GM21619 (cell line): ENCODE measurements around the gene CCNY.
"Not testable (repeated sequence)": the region's sequence is repeated elsewhere in the genome, so short reads cannot be mapped to it uniquely, and the experiment has no call there.

Experiments used
- ATAC-seq: cut with Tn5 transposase; IDR thresholded peaks from one replicate; pipeline ENCODE4 v1.9.1; 2021; ENCODE audit not compliant: unreplicated experiment

CCNY gene

DNA sequence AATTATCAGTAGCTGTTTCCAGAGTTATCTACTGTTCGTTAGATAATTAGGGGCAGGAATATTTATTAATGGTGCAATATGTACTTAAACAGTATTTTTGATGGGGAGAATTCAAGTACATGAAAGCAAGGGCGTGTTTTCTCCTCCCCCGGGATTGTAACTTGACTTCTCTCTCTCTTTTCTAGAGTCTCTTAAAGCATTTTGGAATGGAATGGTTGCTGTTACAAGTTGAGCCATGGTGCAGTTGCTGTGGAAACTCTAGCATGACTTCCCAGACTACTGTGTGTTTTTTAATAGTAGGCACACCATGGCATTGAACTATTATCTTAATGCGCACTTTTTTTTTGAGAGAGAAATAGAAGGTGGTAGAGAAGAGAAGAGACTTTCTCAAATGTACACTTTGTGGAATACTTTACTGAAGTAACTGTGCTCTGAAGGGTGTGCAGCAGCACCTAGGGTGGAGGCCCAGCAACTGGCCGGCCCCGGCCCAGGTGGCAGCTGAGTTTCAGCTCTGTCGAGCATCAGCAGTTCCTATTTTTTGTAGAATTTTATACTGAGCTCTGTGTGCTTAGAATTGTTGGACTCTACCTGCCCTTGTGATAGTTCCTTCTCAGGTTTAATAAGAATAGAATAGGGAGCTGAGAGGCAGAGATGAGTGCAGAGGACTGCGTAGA is 64.4 kb downstream of the CCNY start:
- ATAC-seq: no peak

DNA sequence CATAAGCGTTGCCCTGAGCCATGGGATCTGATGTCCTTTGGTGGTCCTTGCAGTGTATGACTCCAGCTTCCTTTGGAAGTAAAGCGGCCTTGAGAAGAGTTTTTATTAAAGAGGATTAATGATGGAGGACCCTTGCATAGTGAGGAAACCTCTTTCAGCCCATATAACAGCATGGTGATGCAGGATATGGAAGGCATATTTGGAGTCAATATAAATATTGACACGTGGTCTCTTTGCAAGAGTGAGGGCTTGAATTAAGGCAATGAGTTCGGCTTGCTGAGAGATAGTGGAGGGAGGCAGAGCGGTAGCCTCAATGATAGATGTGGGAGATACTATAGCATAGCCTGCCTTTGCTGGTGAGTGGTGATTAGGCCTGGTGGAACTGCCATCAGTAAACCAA is 67.2 kb downstream of the CCNY start:
- not testable (repeated sequence) for ATAC-seq

DNA sequence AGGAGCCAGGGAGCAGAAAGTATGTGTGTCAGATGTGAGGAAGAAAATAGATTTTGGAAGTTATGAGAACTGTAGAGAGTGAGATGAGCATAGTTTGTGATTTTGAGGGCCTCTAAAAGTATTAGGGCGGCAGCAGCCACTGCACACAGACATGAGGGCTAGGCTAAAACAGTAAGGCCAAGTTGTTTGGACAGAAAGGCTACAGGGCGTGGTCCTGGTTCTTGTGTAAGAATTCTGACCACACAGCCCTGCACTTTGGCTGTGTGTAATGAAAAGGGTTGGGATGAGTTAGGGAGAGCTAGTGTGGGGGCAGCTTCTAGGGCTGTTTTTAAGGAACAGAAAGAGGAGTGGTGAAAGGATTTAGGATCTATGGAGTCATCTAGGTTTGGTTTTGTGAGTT is 67.8 kb downstream of the CCNY start:
- ATAC-seq: not testable (repeated sequence)

DNA sequence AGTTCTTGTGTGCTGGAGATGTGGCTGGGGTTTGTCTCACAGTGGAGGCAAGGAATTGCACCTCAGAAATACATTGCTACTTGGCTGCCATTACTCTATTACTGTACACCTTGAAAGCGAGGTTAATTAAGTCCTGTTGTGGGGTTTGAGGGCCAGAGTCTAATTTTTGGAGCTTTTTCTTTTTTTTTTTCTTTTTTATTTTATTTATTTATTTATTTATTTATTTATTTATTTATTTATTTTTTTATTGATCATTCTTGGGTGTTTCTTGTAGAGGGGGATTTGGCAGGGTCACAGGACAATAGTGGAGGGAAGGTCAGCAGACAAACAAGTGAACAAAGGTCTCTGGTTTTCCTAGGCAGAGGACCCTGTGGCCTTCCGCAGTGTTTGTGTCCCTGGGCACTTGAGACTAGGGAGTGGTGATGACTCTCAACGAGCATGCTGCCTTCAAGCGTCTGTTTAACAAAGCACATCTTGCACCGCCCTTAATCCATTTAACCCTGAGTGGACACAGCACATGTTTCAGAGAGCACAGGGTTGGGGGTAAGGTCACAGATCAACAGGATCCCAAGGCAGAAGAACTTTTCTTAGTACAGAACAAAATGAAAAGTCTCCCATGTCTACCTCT is 69.8 kb downstream of the CCNY start:
- not testable (repeated sequence) for ATAC-seq

DNA sequence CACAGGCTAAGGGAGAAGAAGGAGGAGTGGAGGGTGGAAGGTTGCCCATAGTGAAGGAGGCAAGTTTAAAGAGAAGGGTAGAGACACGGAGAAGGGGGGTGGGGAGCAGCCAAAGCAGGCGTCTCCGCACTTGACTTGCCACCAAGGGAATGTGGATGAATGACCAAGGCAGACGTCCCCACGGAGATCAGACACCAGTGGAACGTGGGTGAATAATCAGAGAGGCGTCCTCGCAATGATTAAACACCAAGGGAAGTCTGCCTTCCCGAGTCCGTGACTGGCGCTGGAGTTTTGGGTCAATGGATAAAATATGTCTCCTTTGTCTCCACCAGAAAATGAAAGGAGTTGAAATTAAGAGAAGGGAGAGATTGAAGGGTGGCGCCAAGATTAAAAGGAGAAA is 71.4 kb downstream of the CCNY start:
- ATAC-seq: not testable (repeated sequence)

DNA sequence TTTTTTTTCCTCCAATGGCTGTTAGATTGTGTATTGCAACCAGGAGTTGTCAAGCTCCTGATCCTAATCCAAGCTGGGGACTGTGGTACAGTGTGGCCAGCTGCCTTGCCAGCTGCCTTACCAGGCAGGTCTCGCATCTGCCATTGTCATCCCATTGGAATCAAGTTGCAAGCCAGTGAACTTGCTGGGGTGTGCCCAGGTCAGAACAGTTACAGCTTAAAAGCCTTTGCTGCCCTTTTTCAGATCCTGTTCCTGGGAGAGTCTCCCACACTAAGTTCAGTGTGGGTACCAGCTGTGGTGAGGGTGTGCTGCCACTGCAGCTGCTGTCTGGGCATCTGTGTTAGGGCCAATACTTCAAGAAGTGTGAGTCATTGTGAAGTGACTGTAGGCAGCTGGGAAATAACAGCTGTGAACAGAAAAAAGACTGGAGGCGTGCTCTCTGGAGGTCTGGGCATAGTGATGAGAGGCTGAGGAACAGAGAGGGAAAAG is 72.8 kb downstream of the CCNY start:
- no peak for ATAC-seq

DNA sequence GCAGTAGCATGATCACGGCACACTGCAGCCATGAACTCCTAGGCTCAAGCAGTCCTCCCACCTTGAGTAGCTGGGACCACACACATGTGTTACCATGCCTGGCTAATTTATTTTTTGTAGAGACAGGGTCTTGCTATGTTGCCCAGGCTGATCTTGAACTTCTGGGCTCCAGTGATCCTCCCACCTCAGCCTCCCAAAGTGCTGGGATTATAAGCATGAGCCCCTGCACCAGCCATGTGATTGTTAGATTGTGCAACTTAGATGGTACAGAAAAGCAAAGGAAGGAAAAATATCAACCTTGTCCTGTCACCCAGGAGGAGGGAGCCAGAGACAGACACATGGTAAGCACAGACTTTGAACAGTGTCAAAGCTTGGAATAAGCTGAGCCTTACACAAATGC is 73.5 kb downstream of the CCNY start:
- ATAC-seq: no peak

DNA sequence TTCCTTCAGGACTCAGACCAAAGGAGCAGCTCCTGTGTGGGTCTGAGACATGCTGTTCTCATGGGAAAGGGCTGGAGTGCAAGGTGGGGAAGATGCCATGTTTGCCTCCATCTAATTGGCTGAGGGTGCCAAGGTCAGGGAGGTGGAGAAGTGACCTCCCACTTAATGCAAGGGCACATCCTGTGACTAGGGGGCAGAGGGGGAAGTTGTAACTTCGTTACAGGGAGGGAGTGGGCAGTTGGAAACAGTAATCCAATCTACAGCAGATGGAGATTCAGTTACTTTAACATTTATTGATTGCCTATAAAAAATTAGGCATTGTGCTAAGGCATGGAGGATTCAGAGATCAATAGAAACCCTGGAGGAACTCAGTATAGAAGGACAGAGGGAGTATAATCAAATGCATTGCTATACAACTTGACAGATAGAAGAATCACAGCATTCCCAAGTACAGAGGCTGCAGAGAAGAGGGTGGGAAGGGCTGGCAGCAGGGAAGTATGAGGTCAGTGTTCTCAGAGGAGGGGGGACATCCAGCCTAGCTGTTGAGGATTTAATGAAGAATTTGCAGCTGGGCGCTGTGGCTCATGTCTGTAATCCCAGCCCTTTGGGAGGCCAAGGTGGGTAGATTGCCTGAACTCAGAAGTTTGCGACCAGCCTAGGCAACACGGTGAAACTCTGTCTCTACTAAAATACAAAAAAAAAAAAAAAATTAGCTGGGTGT is 75.9 kb downstream of the CCNY start:
- ATAC-seq: no peak

DNA sequence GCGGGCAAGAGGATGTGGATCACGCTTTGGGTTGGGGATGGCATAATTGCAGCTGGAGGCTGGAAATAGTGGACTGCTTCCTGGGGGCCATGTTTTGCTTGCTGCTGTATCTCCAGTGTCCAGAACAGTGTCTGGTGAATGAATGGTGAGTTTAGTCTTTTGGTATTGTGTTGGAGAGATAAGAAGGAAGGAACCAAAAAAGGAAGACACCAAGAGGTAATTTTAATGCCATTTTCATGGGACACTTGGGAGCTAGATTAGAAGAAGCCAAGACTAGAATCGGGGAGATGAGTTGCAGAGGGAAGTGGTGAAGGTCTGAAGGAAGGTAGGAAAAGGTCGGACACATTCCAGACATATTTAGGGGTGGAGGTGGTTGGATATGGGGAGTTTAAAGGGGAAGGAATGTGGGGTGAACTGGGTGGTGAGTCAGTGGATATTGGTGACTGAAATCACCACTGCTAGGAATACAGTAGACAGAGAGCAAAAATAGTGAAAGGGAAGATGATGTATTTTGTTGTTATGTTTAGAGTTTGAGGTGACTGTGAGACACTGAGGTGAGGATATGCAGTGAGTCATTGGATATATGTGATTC is 76.7 kb downstream of the CCNY start:
- no peak for ATAC-seq

DNA sequence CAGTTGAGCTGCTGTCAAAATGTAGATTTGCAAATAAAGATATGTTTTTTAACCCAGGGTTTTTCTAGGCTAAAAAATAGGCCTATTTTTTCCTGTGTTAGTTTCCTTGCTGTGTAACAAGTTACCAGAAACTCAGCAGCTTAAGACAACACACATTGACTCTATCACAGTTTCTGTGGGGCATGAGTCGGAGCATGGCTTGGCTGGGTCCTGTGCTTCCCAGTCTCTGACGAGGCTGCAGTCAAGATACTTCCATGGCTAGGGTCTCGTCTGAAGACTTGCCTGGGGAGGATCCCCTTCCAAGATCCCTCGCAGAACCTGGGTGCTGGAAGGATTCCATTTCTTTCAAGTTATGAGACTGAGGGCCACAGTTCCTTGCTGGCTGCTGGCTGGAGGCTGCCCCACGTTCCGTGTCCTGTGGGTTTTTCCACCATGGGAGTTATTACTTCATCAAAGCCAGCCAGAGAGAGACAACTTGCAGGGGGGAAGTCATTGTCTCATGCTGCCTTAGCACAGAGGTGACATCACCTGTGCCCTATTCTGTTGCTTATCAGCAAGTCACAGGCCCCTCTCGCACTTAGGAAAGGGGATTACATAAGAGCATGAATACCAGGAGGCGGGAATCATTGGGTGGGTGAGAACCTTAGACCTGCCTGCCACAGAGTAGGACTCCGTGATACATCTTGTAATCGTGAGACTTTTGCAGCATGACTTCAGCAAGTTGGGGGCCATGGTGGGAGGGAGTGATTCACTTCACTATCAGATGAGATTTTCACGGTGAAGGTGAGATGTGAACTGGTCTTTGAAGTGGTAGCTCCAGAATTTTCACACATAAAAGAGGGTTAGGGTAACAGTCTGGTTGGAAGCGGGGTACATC is 77.9 kb downstream of the CCNY start:
- ATAC-seq: no peak

DNA sequence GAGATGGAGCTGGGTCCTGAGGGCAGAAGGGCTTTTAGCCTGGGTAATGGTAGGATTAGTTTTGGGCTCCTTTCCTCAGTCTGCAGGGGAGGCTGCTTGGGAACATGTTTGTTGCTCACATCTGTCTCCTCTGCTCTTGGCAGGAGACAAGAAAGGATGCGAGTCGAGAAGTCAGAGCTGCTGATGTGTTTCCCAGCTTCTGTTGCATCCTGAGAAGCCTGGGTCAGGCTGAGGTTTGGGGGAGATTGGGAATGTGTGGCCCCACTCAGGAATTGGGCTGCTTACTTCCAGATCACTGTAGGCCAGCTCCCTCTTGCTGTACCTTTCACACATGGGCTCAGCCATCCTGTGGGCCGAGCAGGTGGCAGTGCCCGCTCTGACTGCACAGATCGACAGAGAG is 79.2 kb downstream of the CCNY start:
- no peak for ATAC-seq

DNA sequence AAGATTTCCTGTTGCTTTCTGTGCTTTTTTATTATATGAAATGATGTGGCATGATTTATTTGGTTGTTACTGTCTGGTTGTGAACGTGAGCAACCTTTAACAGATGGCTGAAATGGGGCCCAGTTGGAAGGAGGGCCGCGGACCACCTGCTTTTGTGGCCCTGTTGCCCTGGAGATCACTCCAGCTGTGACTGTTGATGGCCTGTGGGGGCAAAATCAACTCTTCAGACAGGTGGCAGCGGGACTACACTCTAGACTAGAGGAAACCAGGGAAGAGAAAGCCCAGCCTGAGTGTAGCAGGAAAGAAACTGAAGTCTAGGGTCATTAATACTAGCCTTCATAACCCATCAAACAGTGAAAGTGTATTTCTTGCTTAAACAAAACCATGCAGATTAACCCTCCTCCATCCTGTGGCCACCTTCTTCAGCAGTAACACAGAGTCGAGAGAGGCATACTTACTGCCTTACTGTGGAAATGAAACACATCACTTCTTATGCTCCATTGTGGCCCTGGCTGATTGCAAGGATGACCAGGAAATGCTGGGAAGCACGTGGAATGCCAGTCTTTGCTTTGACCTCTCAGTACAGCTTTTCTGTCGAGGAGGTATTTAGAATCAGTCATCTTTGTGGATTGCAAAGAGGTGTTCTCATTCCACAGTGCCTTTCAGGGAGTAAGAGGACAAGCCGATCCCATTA is 80.5 kb downstream of the CCNY start:
- no peak for ATAC-seq

DNA sequence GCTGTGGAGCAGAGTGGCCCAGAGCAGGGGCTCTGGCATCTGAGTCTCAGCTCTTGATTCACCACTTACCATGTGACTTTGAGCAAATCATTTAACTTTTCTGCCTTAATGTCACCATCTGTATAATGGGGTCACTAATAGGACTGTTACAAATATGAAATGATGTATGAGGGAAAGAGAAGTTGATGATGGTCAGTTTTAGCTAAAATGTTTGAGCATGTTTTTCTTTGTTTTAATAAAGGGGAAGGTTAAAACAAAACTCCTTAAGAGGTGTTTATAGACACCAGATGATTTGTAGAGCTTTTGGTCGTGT is 81.0 kb downstream of the CCNY start:
- no peak for ATAC-seq

DNA sequence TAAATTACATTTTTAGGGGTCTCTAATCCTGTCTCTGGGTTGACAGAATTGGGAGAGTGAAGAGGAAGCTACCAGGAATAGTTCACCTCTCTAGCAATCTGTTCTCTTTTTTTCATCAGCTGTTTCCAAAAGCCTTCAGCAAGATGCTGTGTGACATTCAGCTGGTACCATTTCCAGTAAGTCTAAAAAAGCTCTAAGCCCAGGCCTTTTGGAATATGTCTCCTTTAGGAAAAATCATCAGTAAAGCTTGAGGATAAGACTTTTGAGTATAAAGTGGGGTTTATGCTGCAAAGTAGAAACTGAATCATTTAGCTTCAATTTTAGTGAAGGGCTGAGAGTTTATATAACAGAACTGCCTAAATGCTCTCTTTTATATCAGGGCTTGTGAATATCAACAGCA is 81.5 kb downstream of the CCNY start:
- ATAC-seq: no peak

DNA sequence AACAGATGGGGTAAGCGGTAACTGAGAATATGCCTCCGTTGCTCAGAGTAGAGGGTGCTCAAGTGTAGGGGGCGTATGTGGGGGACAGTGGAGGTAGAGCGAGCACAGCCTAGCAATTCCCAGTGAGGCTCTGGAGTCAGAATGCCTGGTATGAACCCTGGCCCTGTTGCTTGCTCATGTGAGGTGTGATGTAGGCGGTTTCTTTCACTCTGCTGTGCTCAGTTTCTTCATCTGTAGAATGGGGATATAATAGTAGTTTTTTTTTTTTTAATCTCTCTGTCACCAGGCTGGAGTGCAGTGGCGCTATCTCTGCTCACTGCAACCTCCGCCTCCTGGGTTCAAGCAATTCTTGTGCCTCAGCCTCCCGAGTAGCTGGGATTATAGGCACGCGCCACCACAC is 82.3 kb downstream of the CCNY start:
- ATAC-seq: not testable (repeated sequence)

DNA sequence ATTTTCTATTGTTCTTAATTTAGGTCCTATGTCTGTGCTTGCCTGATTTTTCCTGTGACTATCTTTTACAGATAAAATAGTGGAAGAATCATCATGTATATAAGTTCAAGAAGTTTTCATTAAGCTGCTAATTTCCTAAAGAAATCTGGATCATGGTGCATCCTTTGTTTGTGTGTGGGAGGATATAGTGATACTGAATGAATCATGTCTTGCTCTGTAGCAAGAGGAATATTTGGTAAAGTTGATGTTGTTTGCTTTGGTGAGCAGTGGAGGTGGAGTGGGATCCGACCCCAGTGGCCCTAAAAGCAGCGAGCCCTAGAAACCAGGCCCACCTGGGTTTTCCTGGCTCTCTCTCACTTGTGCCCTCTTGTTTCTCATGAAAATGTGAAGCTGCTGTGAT is 83.7 kb downstream of the CCNY start:
- no peak for ATAC-seq

DNA sequence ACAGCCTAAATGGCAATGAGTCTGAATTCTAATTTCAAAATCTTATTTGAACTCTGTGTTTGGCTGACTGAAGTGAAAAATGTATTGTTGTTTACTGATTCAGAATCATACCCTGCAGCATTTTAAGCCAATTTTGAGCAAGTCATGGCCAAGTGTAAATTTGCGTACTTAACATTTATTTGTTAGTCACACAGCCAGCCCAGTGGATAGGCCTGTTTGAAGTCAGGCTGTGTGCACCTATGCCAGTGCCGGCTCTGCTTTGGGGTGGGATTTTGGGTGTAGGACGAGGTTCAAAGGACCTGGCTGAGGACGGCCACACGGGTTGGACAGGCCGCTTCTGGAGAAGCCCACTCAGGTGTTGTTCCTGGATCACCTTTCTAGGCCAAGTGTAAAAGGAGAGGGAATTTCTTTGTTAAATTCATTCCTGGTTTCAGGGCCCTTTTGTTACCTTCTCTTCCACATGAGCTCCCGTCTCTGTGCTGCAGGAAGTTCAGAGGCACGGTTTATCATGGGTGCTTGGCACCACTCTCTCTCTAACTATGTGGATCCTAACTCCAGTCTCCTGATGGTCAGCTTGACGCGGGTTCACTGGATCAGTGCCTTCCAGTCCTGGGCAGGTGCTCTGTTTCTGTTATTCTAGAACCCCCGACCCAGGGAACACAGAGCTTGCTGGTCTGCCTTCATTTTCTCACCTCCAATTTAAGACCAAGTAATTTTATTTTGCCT is 84.7 kb downstream of the CCNY start:
- ATAC-seq: no peak

DNA sequence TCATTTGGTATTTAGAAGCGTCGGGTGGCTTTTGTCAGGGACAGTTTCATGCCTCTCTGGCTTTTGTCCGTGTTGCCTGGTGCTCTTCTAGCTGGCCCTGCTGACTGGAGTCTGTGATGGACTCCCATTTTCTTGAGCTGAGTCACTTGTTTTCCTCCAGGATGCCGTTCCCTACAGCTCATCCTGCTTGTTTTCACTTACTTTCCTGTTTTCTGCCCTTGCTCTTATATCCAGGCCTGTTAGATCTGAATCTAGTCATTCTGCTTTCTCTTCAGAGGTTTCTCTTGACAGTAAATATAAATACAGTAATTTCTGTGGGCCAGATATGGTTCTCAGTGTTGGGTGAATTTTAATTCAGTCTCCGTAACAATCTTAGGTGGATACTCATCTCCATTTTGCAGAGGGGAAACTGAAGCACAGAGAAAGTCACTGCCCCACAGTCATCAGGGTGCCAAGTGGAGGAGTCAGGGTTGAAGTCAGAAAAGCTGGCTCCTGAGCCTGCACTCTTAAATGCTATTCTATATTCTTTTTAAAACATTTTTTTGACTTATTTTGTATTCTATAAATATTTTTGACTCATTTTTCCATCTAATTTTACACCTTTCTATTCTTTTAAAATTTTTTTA is 85.4 kb downstream of the CCNY start:
- ATAC-seq: no peak

DNA sequence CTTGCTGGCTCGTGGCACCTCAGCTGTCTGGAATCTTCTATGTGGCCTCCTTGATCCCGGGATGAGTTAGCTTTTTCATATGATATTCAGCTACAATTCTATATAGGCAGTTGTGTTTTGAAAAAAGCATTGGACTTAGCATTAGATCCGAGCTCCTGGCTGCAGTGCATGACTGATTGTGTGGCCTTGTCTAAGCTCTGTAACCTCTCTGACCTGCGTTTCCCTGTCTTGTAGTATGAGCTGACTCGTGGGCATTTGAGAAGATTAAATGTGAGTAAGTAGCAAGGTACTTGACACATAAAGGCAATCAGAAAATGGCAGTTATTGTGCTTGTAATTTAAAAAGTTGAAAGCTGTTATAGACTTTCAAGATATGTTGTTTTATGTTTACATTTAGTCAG is 85.9 kb downstream of the CCNY start:
- ATAC-seq: no peak
